ENCODE data around the gene STEAP1B.
"Not testable (repeated sequence)": the region's sequence is repeated elsewhere in the genome, so short reads cannot be mapped to it uniquely, and the experiment has no call there.

The STEAP1B gene

GRCh38 chr7:22496912-22497311 is 3.1 kb downstream of the STEAP1B start:
- not testable (repeated sequence) for DNase-seq (ENCODE audit: low read depth in 2 of 2)

GRCh38 chr7:22496296-22496888 is 3.6 kb downstream of the STEAP1B start:
- not testable (repeated sequence) for DNase-seq (ENCODE audit: low read depth in 2 of 2)

GRCh38 chr7:22493160-22493925 is 6.6 kb downstream of the STEAP1B start:
- DNase-seq (ENCODE audit: low read depth in 2 of 2), result not testable (repeated sequence)

DNA sequence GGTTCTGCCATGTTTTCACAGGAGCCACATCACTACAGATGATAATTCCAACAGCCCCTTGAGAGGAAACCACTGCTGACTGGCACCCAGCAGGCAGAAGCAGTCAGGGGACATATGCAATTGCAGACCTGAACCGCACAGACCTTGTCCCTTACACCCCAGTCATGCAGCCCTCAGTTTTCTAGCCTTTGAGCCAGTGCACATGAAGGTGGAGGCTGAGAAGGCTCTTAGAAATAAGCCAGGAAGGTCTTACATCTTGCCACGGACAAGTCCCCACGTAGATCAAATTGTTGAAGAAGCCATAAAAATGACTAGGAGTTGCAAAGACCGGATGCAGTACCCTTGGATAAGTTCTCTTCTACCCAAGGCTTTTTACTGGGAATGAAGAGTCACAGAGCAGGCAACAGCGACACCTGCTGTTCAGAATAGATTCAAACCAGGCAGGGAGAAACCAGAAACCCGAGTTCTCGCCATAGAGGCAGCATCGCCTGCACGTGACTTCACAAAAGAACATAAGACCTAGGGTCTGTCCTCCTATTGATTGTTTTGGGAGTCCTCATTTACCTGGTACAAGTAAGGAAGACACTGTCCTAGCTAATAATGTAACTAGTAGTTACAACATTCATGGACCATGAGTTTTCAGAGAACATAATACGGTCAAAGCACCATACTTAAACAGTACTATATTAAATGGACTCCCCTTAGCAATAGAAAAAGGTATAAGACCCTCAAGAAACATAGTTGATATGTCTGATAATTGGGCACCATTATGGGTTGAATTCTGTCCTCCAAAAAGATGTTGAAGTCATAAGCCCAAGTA is 11.1 kb downstream of the STEAP1B start:
- DNase-seq (ENCODE audit: low read depth in 2 of 2), result peak; percentile 26 to 56

GRCh38 chr7:22487978-22488642 is 11.9 kb downstream of the STEAP1B start:
- DNase-seq (ENCODE audit: low read depth in 2 of 2), result no peak

GRCh38 chr7:22486597-22486996 is 13.4 kb downstream of the STEAP1B start:
- no peak for DNase-seq (ENCODE audit: low read depth in 2 of 2)

DNA sequence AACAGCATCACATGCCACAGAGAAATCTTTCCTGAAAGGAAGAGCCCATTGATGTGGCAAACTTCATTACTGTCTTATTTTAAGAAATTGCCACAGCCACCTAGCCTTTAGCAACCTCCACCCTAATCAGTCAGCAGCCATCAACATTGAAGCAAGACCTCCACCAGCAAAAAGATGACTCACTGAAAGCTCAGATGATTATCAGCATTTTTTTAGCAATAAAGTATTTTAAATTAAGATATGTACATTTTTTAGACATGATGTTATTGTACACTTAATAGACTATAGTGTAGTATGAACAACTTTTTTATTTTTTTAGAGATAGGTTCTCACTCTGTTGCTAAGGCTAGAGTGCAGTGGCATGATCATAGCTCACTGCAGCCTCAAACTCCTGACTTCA is 14.8 kb downstream of the STEAP1B start:
- DNase-seq (ENCODE audit: low read depth in 2 of 2), result no peak

- DNase-seq (ENCODE audit: low read depth in 2 of 2), result no peak
These were observed 17.5 kb downstream of the STEAP1B start for GRCh38 chr7:22482503-22482902.

DNA sequence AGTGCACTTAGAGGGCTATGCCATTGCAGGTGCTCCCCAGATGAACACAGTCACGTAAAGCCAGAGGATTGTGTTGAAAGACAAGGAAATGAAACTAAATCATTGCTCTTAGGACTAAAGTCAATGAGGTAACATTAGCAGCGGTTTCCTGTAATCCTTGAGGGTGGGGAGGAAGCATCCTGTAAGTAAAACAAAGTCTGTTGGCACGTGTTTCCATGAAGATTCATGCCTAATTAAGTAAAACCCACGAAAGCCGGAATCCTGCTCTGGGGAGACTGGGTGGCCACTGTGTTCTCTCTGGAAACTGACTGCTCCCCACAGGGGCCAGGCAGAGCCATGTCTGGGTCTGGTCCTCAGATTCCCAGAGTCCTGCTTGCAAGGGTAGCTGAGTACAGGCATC is 18.3 kb downstream of the STEAP1B start:
- DNase-seq (ENCODE audit: low read depth in 2 of 2), result no peak

GRCh38 chr7:22480523-22481075 is 19.4 kb downstream of the STEAP1B start:
- no peak for DNase-seq (ENCODE audit: low read depth in 2 of 2)

DNA sequence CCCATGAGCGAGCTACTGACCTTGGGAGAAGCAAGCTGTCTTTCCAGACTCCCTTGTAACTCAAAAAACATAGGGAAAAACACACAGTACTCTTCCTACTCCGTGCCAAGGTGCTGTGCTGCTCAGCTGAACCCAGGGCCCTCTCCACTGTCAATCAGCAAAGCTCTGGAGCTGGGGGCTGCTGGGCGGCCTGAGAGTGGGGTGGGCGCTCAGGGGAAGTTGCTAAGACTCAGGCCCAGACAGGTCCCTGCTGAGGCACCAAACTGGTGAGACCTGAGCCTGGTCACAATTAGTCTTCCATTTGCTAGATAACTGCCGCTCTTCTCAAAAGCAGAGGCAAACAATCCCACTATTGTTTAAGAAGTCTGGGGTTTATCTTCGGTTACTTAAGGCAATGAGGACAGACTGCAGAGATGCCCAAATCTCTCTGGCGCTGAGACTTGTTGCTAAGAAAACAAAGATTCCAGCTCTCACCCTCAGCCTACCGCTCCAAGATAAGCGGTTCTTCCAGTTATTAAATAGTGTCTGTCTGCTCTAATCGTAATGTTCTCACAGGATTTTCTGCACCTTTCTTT is 22.0 kb downstream of the STEAP1B start:
- DNase-seq (ENCODE audit: low read depth in 2 of 2), result no peak

DNA sequence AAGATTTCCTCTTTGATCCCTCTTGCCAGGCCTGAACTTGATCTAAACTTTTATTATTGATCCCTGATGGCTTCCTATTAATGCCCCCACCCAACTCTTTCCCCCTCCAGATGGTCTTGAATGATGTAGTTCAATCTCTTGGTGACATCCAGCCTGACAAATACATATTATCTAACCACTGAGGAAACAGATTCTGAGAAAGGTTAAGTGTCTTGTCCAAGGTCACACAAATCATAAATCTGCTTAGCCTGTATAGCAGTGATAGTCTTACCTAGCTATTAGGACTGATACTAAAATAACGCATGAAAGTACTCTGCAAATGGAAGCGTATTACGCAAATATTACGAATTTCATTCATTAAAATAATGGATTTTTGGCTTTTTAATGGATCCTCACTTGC is 22.7 kb downstream of the STEAP1B start:
- DNase-seq (ENCODE audit: low read depth in 2 of 2), result no peak

- no peak for DNase-seq (ENCODE audit: low read depth in 2 of 2)
These were observed 23.2 kb downstream of the STEAP1B start for GRCh38 chr7:22476824-22477223.

GRCh38 chr7:22474645-22475044 is 25.3 kb downstream of the STEAP1B start:
- DNase-seq (ENCODE audit: low read depth in 2 of 2), result no peak

GRCh38 chr7:22470981-22471380 is 29.0 kb downstream of the STEAP1B start:
- no peak for DNase-seq (ENCODE audit: low read depth in 2 of 2)

- no peak for DNase-seq (ENCODE audit: low read depth in 2 of 2)
These were observed 30.4 kb downstream of the STEAP1B start for GRCh38 chr7:22469371-22470143.

DNA sequence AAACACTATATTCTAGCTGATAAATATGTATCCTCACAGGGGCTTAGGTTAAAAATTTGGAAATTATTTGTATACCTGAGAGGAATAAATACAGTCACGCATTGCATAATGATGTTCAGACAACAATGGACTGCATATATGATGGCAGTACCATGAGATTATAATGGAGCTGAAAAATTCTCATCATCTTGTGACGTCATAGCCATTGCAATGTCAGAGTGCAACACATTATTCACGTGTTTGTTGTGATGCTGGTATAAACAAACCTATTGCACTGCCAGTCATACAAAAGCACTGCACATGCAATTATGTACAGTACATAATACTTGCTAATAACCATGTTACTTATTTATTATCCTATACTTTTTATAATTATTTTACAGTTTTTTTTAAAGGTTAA is 31.4 kb downstream of the STEAP1B start:
- no peak for DNase-seq (ENCODE audit: low read depth in 2 of 2)

DNA sequence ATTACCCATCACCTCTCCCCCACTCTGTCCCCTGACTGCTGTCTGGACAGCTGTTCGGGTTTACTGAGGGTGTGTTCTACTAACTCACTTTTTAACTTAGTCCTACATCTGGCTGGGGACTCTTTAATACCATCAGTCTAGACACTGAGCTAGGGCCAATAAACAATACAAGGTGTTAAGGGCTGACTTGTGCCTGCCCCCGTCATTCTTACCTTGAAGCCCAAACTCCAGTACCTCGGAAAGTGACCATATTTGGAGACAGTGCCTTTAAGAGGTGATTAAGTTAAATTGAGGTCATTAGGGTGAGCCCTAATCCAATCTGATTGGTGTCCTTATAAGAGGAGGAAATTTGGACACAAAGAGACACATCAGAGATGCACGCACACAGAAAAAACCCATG is 35.7 kb downstream of the STEAP1B start:
- DNase-seq (ENCODE audit: low read depth in 2 of 2), result no peak

DNA sequence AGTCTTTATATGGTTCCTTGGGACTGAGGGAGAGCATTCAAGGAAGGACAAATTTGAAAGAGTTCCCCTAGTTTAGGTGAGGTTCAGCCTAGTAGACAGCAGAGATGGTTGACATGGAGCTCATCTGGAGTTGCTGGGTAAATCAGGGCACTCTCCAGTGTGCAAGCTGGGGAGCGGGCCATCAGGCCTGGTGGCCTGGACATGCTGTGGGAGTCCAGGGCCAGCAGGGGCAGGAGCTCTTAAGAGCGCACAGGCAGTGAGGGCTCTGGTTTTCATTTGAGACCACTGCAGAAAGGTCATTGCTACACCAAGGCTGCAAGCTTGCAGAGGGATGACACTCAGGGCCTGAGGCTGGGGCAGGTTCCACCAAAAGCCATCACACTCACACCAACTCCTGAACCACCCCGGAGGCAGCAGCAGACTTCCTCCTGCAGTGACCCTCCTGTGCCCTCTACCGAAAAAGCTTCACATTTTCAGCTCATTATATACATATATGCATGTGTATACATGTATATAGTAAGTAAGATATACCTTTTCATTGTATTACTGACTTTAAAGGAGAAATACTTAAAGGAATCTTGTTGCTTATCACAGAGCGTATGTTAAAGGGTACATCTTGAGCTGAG is 39.5 kb downstream of the STEAP1B start:
- DNase-seq (ENCODE audit: low read depth in 2 of 2), result no peak

DNA sequence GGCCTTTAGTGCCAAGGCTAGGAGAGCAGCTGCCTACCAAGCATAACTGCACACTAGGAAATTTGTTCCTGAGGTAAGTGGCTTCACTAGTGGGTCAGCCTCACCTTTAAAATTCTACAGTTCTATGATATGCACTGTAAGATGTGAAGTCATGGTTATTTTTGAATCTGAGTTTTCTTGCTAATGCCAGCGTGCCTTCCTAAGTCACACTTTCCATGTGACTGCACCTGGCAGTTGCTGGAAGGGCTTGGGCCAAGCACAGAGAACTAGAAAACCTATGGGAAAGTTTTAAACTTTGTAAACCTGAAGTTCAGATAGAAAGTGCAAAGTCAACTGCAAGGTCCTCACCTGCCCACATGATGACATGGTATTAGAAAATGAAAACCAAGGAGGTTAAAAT is 42.5 kb downstream of the STEAP1B start:
- no peak for DNase-seq (ENCODE audit: low read depth in 2 of 2)
